CD4-positive, alpha-beta T cell treated with Interleukin-15 for 4 hours (primary cell): ENCODE results near the gene CCDC8.
"Not testable (repeated sequence)": the region's sequence is repeated elsewhere in the genome, so short reads cannot be mapped to it uniquely, and the experiment has no call there.

Experiments used
- DNase-seq: peaks from one replicate; pipeline ENCODE4 v3.0.0-alpha.2; 2020; ENCODE audit warnings: low spot score

CCDC8 gene, protein sequence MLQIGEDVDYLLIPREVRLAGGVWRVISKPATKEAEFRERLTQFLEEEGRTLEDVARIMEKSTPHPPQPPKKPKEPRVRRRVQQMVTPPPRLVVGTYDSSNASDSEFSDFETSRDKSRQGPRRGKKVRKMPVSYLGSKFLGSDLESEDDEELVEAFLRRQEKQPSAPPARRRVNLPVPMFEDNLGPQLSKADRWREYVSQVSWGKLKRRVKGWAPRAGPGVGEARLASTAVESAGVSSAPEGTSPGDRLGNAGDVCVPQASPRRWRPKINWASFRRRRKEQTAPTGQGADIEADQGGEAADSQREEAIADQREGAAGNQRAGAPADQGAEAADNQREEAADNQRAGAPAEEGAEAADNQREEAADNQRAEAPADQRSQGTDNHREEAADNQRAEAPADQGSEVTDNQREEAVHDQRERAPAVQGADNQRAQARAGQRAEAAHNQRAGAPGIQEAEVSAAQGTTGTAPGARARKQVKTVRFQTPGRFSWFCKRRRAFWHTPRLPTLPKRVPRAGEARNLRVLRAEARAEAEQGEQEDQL

DNA sequence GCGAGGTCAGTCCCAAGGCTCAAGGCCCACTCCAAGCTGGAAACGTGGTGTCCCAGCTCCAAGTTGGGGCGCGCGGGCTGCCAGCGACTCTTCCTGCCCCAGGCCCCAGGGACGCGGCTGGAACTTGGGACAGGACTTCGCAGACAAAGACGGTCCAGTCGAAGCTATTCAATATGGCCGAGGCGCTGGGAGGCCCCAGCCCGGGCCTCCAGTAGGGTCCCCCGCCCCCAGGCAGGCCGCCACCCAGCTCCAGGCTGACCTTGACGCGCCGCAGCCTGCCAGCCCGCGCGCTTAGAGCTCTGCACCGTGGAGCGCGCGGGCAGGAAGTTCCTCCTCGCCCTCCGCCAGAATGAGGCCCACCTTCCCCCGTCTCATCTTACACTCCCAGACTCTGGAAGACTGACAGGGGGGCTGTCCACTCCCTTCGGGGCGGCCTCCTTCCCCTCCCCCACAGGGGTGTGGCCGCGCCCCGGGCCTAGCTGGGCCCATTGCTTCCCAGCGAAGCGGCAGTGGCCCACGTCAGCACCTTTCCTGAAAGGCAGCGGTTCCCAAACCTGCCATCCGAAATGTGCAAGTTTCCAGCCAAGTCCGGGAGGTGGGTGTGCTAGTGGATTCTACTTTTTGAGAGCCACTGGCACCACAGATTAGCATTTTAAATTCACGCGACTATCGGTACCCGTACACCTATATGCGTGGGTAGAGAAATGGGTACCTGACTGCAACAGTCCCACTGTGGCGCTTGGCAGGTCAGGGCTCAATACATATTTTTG is at the start of gene CCDC8:
CCDC8 (minus strand) TSS at position 303 of the 770 bp plus-strand sequence. CDS start 754 bp downstream, outside the sequence.
- no peak for DNase-seq

DNA sequence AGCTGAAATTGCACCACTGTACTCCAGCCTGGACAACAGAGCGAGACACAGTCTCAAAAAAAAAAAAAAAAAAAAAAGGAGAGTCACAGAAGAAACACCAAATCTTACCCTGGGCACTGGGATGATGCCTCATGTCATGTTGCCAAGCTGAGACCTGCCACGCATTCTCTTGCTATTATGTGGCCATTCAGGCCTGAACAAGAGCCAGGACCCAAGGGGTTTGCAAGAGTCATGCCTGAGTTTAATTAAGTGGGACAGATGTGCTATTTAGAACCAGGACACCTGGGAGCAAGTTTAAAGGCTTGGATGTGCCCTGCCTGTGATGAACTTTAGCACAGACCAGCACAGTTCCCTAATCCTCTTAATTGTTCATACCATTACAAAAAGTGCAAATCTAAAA is 48.2 kb upstream of the CCDC8 start:
- DNase-seq: no peak

DNA sequence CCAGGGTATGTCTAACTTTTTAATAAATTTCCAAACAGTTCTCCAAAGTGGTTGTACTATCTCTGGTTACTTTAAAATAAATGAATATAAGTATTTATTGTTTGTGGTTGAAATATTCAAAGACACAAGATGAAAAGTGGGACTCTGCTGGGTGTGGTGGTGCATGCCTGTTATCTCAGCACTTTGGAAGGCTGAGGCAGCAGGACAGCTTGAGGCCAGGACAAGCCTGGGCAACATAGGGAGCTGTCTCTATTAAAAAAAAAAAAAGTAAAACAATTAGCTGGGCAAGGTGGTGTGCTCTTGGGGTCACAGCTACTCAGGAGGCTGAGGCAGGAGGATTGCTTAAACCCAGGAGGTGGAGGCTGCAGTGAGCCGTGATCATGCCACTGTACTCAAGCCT is 47.6 kb upstream of the CCDC8 start:
- DNase-seq: no peak

DNA sequence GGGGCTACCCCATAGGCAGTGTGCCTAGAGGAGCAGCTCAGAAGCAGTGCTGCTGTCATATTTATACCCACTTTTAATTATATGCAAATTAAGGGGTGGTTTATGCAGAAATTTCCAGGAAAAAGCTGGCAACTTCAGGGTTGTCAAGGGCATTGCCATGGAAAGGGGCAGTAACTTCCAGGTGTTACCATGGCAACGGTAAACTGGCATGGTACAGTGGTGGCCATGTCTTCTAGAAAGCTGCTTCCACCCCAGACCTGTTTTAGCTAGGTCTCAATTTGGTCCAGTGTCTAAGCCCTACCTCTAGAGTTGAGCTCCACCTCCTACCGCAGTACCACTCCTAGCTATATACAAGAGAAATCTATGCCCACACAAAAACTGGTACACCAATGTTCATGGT is 46.7 kb upstream of the CCDC8 start:
- DNase-seq: no peak

DNA sequence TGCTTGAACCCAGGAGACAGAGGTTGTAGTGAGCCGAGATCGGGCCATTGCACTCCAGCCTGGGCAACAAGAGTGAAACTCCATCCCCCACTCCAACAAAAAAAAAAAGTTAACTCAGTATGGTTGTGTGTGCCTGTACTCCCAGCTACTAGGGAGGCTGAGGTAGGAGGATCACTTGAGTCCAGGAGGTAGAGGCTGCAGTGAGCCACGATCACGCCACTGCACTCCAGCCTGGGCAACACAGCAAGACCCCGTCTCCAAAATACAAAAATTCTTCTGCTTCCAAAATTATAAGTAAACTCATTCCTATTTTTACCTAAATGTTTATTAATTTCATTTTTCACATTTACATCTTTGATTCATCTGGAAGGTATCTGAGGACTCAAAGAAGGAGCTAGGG is 43.6 kb upstream of the CCDC8 start:
- DNase-seq: no peak

DNA sequence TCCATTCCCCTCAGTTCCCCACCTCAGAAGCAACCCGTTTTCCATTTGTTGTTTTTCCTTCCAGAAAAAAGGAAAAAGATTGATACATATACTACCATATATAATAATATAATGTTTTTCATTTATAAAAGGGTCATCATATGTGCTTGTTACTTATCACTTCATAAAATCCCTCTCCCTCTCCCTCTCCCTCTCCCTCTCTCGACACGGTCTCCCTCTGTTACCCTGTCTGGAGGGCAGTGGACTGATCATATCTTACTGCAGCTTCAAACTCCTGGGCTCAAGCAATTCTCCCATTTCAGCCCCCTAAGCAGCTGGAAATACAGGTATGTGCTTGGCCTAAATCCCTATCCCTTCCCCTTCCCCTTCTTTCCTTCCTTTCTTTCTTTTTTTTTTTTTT is 40.9 kb upstream of the CCDC8 start:
- no peak for DNase-seq

DNA sequence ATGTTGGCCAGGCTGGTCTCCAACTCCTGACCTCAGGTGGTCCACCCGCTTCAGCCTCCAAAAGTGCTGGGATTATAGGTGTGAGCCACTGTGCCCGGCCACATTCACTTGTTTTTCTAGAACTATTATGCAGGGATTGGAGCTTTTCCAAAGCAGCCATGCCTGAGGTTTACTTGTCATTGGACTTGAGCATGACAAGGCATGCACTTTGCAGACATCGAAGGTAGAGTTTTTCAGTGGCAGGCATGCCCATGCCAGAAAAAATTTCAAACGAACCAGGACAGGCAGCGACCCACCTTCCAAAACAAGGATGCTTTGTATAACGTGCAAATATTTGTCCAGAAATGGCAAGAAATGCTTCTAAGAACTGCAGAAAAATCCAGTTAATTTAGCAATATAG is 40.3 kb upstream of the CCDC8 start:
- DNase-seq: no peak

DNA sequence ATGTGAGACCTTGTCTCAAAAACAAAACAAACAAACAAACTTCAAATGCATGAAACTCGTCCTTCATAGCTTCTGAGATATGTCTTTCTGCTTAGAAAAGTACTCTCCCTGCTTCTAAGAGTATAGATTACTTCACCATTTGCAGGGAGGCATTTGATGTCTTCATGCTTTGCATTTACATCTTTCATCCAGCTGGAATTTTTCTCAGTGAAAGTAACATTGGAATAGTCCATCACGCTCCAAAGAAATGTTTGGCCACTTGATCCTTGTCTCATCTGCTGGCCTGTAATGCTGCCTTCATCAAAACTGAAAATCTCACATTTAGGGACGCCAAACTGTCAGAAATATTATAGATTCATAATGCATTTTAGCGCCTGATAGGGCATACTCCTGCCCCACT is 38.8 kb upstream of the CCDC8 start:
- DNase-seq: no peak

DNA sequence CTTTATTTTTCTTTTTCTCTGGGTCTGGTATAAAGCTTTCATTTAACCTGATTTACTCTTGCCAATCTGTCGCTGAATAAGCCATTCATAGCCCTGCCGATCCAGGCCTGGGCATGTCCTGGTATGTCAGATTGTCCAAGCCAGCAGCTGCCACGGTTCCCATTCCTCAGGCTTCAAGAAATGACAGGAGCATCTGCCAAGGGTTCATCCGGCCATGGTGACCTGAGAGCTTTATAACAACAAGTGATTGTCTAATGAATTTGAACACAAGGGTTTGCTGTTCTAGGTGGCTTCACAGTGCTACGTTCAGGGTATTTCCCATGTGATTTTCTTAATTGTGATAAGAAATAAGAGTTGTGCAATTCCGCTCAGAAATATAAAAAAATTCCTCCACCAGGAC is 38.0 kb upstream of the CCDC8 start:
- DNase-seq: no peak

DNA sequence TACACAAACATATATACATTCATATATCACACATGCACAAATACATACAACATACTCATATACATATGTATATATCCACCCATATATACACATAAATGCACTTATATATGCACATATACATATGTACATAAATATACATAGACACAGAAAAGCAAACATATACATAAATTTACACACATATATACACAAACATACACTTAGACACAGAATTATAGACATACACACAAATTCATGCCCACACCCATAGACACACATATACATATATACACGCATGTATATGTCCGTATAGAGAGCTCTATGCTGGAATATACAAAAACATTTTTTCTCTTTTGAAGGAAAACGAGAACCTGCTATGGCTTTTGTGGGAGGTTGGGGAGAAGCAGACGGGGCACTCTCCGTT is 37.4 kb upstream of the CCDC8 start:
- DNase-seq: no peak

DNA sequence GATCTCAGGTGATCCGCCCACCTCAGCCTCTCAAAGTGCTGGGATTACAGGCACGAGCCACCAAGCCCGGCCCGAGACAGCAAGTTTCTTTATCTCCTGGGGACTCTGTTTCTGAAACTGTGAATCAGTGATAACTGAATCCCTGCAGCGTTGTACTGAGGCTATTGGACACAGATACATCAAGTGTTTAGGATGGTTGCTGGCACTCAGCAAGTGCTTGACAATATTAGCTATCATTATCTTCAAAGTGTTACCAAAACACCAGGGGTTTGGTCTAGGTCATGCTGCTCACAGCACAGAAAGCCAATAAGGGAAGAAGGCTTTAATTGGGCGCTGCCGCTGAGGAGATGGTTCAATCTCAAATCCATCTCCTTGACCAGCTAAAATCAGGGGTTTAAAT is 35.9 kb upstream of the CCDC8 start:
- no peak for DNase-seq

DNA sequence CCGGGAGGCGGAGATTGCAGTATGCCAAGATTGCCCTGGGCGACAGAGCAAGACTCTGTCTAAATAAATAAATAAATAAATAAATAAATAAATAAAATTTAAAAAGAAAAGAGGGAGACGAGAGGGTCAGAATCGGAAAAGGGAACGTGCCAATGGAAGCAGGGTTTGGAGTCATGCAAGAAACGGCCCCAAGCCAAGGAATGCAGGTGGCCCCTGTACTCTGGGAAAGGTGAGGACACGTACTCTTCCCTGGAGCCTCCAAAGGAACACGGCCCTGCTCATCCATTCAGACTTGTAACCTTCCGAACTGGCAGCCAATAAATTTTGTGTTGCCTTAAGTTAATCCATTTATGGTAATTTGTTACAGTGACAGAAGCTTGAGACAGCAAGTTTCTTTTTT is 35.2 kb upstream of the CCDC8 start:
- DNase-seq: no peak

DNA sequence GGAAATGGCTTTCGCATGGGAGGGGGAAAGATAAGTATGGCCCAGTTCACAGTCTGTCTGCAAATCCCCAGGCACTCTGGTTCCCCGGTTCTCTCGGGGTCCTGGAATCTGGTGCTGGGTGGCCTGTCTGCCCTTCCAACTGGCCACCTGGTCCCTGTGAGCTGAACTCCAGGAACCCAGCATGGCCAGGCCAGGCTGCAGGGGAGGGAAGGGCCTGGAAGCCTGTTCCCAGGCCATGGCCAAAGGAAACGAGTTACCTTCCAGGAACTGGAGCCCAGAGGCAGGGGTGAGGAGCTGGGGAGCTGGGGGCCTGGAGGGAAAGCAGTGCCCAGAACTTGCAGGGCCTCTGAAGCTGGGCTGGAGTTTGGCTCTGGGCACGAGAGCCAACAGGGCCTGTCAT is 34.5 kb upstream of the CCDC8 start:
- DNase-seq: no peak

DNA sequence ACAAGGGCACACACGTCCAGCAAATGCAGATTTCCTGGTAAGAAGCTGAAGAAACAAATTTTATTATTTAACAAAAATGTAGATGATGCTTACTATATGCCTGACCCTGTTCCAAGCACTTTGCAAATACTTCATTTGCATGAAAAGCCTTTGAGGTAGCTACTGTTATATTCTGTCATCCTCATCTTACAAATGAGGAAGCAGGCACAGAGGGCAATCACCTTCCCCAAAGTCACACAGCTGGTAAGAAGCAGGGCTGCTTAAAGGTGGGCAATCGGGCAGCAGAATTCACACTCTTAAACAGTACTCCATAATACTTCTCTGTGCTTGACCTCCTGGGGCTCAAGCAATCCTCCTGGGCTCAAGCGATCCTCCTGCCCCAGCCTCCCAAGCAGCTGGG is 33.6 kb upstream of the CCDC8 start:
- DNase-seq: no peak

DNA sequence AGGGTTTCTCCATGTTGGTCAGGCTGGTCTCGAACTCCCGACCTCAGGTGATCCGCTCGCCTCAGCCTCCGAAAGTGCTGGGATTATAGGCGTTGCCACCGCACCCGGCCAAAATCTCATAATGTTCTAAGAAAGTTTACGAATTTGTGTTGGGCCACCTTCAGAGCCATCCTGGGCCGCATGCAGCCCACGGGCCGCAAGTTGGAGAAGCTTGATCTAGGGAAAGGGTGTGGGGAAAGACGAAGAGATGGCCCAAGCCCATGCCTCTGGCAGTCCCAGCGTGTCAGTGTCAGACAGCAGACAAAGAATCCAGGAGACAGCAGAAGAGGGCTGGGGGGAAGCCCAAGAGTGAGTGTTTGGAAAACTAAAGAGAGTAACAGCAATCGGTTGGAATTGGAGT is 32.7 kb upstream of the CCDC8 start:
- DNase-seq: no peak

DNA sequence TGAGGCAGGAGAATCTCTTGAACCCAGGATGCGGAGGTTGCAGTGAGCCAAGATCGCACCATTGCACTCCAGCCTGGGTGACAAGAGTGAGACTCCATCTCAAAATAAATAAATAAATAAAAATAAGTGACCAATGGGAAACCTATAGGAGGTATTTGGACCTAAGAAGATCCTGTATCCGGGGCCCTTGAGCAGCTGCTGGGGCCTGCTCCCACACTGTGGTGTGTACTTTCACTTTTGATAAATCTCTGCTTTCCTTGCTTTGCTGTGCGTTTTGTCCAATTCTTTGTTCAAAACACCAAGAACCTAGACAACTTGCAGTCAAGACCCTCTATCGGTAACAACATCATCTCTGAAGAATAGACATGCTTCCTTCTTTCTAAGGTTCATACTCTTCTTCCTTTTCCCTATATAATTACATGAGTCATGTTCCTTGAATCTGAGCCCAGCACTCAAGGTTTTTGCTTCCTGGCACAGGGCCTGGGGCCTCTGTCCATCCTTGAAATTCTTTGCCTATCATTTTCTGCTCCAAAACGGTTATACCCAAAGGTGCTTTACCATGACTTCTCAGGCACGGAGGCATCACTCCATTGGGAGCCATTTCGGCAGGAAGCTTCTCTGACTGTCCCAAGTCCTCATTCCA is 29.6 kb upstream of the CCDC8 start:
- DNase-seq: no peak

DNA sequence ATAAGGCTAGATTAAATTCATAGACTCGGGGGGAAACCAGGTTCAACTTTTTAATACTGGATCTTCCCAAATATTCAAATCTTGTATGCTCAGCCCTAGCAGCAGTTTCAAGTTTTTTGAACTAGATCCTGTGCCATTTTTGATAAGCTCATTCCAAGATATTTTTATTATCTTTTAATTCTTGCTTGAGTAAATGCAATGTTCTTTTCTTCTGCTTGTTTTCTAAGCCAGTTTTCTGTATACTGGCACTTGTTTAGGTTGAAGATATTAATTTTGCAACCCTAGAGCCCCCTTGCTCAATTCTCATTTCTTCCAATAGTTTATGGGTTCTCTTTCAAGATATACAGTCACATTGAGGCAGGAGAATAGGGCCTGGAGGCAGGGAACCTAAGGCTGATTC is 28.5 kb upstream of the CCDC8 start:
- DNase-seq: no peak

DNA sequence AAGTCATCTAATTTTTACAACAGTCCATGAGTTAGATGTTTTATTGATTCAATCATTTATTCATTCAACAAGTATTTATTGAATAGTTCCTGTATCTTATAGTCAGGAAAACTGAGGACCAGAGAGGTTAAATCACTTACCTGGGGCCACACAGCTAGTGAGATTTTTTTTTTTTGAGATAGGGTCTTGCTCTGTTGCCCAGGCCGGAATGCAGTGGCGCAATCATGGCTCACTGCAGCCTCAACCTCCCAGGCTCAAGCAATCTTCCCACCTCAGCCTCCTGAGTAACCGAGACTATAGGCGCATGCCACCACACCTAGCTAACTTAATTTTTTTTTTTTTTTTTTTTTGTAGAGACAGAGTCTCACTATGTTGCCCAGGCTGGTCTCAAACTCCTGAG is 22.3 kb upstream of the CCDC8 start:
- not testable (repeated sequence) for DNase-seq

DNA sequence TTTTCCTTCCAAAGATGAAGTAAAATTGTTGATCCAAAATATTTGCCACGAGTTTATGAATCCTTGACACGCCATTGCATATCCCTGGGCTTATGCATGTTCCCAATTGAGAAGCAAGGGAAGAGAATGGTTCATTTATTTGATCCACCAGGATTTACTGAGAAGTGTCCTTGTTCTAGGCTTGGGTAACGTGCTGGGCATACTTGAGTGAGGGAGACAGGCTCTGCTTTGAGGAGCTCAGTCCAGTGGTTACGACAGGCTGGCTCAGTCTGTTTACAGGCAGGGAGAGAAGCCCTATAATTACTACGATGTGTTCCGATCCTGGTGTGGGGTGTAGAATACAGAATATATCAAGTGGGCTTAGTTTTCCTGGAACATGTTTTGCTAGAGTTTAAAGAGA is 21.6 kb upstream of the CCDC8 start:
- DNase-seq: no peak

DNA sequence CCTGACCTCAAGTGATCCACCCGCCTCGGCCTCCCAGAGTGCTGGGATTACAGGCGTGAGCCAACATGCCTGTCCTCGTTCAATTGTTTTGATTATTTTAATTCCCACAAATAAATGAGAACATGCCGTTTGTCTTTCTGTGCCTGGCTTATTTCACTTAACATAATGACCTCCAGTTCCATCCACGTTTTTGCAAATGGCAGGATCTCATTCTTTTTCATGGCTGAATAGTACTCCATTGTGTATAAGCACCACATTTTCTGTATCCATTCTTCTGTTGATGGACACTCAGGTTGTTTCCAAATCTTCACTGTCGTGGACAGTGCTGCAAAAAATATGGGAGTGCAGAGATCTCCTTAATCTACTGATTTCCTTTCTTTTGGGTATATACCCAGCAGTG is 20.1 kb upstream of the CCDC8 start:
- not testable (repeated sequence) for DNase-seq

DNA sequence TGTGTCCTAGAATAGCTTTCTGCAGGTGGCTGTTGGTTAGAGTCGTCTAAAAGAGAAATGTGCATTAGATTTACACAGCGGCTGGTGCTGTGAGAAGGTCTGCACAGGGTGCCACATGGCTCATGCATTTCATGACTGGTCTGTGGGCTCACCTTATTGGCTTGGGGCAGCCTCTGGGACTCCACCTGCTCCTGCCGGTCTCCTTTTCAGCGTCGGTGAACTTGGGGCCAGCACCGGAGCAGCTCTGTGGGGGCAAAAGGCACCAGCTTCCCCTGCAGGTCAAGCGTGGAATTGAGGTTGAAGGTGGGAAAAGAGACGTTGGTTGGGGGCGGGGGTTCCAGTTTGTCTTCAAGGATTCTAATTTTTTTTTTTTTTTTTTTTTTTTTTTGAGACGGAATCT is 18.5 kb upstream of the CCDC8 start:
- no peak for DNase-seq

DNA sequence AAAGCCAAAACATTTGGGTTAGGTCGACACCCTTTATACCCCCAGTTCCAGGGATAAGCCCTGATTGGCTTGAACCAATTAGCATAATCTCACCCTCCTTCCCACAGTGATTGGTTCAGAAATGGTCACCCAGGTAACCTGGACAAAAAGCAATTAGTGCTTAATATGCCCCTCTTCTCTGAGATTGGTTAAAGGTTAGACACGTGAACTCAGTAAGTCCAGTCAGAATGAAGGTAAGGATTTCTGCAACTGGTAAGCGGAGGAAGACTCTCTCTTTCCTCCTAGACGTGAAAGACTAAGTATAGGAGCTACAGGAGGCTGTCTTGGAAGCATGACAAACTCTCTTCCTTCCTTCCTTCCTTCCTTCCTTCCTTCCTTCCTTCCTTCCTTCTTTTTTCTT is 16.6 kb upstream of the CCDC8 start:
- DNase-seq: no peak
